Stomach (tissue), 9 donors: ENCODE results near the gene BICD1. TPM values are rescaled to one million over a fixed set of nuclear protein-coding genes. Genes with fewer than 3 reads are reported as not detected.

ENCODE experiments used
- DNase-seq, 2 donors: peaks; one replicate each; pipeline versions ENCODE4 v3.0.0 to v3.0.0-alpha.2; 2013 to 2019
- H3K27ac ChIP-seq, 5 donors: fragments of 200-600 bp in 4 of 5; sonication (generic) in 4 of 5; one replicate each; pipeline ENCODE4 v1.5.1; 2013 to 2019; ENCODE audit warnings: mild to moderate bottlenecking in 1 of 5, moderate library complexity in 1 of 5
- H3K27me3 ChIP-seq, 3 donors: fragments of 200-600 bp; sonication (generic); one replicate each; pipeline ENCODE4 v1.5.1; 2017 to 2019; ENCODE audit warnings: mixed run types in 1 of 3
- H3K36me3 ChIP-seq, 4 donors: fragments of 200-600 bp; sonication (generic); 1 replicate in 3 of 4; 2 replicates in 1 of 4; pipeline ENCODE4 v1.5.1; 2016 to 2019
- H3K4me1 ChIP-seq, 4 donors: fragments of 200-600 bp; sonication (generic); one replicate each; pipeline ENCODE4 v1.5.1; 2016 to 2019
- H3K4me3 ChIP-seq, 4 donors: fragments of 200-600 bp; sonication (generic) in 3 of 4; one replicate each; pipeline ENCODE4 v1.5.1; 2016 to 2019; ENCODE audit warnings: mild to moderate bottlenecking in 1 of 4
- H3K9me3 ChIP-seq, 4 donors: fragments of 200-600 bp; sonication (generic); one replicate each; pipeline ENCODE4 v1.5.1; 2016 to 2019
- EP300 ChIP-seq: sonication (generic); formaldehyde crosslinking; IDR thresholded peaks from one replicate; pipeline ENCODE4 v1.6.1; 2017; ENCODE audit warnings: antibody characterized with exemption
- POLR2A ChIP-seq, 4 donors: fragments of 450-650 bp; IDR thresholded peaks; one replicate each; pipeline ENCODE4 v1.6.1; 2016; ENCODE audit warnings: antibody characterized with exemption in 4 of 4, control low read depth in 2 of 4, mild to moderate bottlenecking in 1 of 4, moderate library complexity in 1 of 4
- POLR2AphosphoS5 ChIP-seq, 3 donors: sonication (generic); formaldehyde crosslinking; IDR thresholded peaks; one replicate each; pipeline ENCODE4 v1.6.1; 2016; ENCODE audit warnings: antibody characterized with exemption in 3 of 3
- WGBS, 5 donors: extraction: QIAGEN DNeasy Blood & Tissue Kit in 3 of 5; methylation state at CpG; one replicate each; pipeline versions ENCODE4 v1.1.5 to v1.1.7; 2013 to 2018; 5-methylcytosine and 5-hydroxymethylcytosine counted together
- intact Hi-C: fragments of 100-400 bp; cut with DNase I; formaldehyde crosslinking; loops from one replicate; pipeline ENCODE4 v1.15.1; 2023; ENCODE audit warnings: low total_unique reads
- polyA plus RNA-seq, 3 donors: library from polyadenylated mRNA; stranded (reverse); fragments of 200-250 nt; gene quantifications; one replicate each; pipeline ENCODE4 v1.2.3, GENCODE V29; 2013
- total RNA-seq, 5 donors: library from RNA; depleted of rRNA; stranded (reverse); fragments of >200 nt; gene quantifications; one replicate each; pipeline versions ENCODE4 v1.1.0 to v1.2.3, GENCODE V29; 2014 to 2016
- TF ChIP-seq, protein P1 (sequence below), 7 experiments: fragments of 450-650 bp in 4 of 7; fragments of 200-600 bp in 3 of 7; sonication (generic) in 3 of 7; IDR thresholded peaks; one replicate each; pipeline ENCODE4 v1.5.1; 2016 to 2019; ENCODE audit warnings: antibody characterized with exemption in 7 of 7, control low read depth in 2 of 7, mild to moderate bottlenecking in 1 of 7
- donor health status: healthy with polysubstance abuse.
- donor health status: Bipolar disorder and iron deficiency.
- donor health status: healthy.

Gene BICD1
- total and polyA plus RNA-seq, 8 donors: 1.6 to 17.3 (median 2.1) TPM

DNA sequence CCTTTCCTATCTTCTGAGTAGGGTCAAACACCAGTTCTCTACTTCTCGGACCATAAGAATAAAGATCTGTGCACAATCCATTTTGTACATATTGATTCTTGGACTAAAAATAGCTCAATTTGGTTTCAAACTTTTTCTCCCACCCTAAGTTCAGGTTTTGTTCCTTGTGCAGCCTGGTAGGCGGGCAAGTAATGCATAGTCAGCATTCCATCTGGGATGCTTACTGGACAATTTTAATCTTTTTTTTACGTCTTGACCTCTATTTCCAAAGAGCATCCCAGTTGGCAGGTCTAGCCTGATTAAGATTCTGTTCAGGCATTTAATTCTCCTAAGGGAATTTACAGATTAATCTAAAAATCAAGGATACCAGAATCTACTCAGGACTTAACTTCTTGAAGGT, 126.9 kb downstream of the BICD1 start:
- Histone ChIP-seq H3K27ac (no peak overlapping the region), H3K36me3 (peaks cover 0 to 13% (median 0%) of the 10 kb centered on the region in 4 donors), H3K4me3 (no peak overlapping the region), H3K27me3 (no peaks in the 10 kb centered on the region), H3K4me1 (no peaks in the 10 kb centered on the region), H3K9me3 (peaks cover 0 to 16% (median 10%) of the 10 kb centered on the region in 4 donors)
- 53 to 87% (median 75%) methylated on average over 3 of the region's 3 CpGs for WGBS, 5 donors
- no peak for DNase-seq
- intact Hi-C loops: no loop called here
- no peak for TF ChIP-seq POLR2AphosphoS5 (IDR thresholded peaks at IDR 0.05)
- TF ChIP-seq EP300: no peak
- no peak for TF ChIP-seq POLR2A (IDR thresholded peaks at IDR 0.05)
- TF ChIP-seq, protein P1, sequence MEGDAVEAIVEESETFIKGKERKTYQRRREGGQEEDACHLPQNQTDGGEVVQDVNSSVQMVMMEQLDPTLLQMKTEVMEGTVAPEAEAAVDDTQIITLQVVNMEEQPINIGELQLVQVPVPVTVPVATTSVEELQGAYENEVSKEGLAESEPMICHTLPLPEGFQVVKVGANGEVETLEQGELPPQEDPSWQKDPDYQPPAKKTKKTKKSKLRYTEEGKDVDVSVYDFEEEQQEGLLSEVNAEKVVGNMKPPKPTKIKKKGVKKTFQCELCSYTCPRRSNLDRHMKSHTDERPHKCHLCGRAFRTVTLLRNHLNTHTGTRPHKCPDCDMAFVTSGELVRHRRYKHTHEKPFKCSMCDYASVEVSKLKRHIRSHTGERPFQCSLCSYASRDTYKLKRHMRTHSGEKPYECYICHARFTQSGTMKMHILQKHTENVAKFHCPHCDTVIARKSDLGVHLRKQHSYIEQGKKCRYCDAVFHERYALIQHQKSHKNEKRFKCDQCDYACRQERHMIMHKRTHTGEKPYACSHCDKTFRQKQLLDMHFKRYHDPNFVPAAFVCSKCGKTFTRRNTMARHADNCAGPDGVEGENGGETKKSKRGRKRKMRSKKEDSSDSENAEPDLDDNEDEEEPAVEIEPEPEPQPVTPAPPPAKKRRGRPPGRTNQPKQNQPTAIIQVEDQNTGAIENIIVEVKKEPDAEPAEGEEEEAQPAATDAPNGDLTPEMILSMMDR (IDR thresholded peaks at IDR 0.05): no peak

DNA sequence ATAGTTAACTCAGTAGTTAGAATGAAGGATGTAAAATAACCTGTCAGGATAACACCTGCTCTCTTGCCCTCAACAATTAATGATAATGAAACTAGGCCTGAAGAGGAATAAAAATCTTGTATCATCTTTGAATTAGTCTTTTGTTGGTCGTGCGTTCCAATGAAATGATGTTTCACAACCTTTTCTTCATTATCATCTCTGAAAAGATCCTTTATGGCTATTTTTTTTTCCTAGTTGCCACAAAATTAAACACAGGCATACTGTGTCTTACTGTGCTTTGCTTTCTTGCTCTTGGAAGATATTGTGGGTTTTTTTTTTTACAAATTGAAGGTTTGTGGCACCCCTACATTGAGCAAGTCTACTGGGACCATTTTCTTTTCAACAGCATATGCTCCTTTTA, 128.6 kb downstream of the BICD1 start:
- no peak for TF ChIP-seq POLR2AphosphoS5 (IDR thresholded peaks at IDR 0.05)
- no peak for TF ChIP-seq EP300
- TF ChIP-seq, protein P1 (IDR thresholded peaks at IDR 0.05): no peak
- TF ChIP-seq POLR2A (IDR thresholded peaks at IDR 0.05): no peak
- intact Hi-C loops: no loop called here
- DNase-seq: no peak
- WGBS, 5 donors: 88 to 98% (median 93%) methylated on average over 2 of the region's 2 CpGs
- no peak overlapping the region for H3K27ac ChIP-seq
- peaks cover 0 to 13% (median 0%) of the 10 kb centered on the region in 4 donors for H3K36me3 ChIP-seq
- no peaks in the 10 kb centered on the region for H3K4me1 ChIP-seq
- peaks cover 0 to 16% (median 10%) of the 10 kb centered on the region in 4 donors for H3K9me3 ChIP-seq
- no peak overlapping the region for H3K4me3 ChIP-seq
- no peaks in the 10 kb centered on the region for H3K27me3 ChIP-seq

DNA sequence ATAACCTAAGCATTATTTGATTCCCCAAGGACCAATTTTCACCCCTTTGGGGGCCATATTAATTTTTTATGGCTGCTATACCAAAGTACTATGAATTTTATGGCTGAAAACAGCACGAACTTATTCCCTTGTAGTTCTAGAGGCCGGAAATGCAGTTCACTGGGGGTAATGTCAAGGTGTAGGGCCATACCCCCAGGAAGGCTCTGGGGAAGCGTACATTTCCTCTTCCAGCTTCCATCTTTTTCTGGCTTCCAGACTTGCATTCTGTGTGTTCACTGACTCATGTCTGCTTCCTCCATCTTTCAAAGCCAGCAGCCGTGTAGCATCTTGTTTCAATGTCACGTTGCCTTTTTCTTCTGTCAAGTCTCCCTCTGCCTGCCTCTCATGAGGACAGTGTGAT, 133.5 kb downstream of the BICD1 start:
- WGBS, 5 donors: 90 to 96% (median 93%) methylated on average over 5 of the region's 5 CpGs
- H3K4me1 ChIP-seq: no peaks in the 10 kb centered on the region
- no peak overlapping the region for H3K27ac ChIP-seq
- TF ChIP-seq EP300 (no peak), POLR2A (IDR thresholded peaks at IDR 0.05) (no peak), POLR2AphosphoS5 (IDR thresholded peaks at IDR 0.05) (no peak)
- TF ChIP-seq, protein P1 (IDR thresholded peaks at IDR 0.05): no peak
- H3K36me3 ChIP-seq: peaks cover 0 to 13% (median 0%) of the 10 kb centered on the region in 4 donors
- intact Hi-C loops: no loop called here
- DNase-seq: no peak
- H3K4me3 ChIP-seq: no peak overlapping the region
- peaks cover 0 to 16% (median 10%) of the 10 kb centered on the region in 4 donors for H3K9me3 ChIP-seq
- H3K27me3 ChIP-seq: no peaks in the 10 kb centered on the region

DNA sequence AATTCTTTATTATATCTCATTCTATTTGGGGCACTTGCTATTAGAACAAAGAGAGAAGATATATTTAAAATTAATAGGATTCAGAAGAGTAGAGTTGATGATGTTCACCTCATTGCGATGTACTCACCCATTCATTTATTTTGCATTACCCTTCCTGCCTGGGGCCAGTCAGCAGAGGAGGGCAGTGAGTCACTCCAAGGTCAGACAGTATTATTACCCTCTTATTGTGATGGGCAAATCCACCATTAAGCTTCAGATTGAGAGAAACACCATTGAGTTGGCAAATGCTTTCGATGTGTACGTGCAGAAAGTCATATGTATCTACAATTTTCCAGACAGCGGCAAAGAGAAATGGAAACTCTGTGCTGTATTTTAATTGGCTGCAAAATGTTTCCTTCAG, 134.2 kb downstream of the BICD1 start:
- H3K27me3 ChIP-seq: no peaks in the 10 kb centered on the region
- intact Hi-C loops: no loop called here
- H3K36me3 ChIP-seq: peaks cover 0 to 13% (median 0%) of the 10 kb centered on the region in 4 donors
- H3K27ac ChIP-seq: no peak overlapping the region
- DNase-seq: no peak
- peaks cover 0 to 16% (median 10%) of the 10 kb centered on the region in 4 donors for H3K9me3 ChIP-seq
- no peaks in the 10 kb centered on the region for H3K4me1 ChIP-seq
- H3K4me3 ChIP-seq: no peak overlapping the region
- WGBS, 5 donors: 71 to 97% (median 76%) methylated on average over 4 of the region's 4 CpGs
- TF ChIP-seq POLR2AphosphoS5 (IDR thresholded peaks at IDR 0.05) (no peak), EP300 (no peak), POLR2A (IDR thresholded peaks at IDR 0.05) (no peak)

DNA sequence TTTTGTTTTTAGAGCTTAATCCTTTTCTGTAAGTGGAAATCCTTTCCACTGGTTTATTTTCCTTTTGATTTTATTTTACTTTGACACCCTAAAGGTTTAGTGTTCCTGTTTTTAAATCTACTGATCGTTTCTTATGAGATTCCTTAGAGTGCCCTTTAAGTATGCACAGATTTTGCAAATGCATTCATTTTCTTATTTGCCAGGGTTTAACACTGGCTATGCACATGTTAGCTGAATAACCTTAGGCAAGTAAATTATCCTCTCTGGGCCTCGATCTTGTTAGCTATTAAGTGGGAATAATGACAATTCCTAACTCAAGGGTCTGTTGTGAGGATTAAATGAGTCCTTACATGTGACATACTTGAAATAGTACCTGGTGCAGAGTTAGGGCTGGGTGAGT, 136.0 kb downstream of the BICD1 start:
- Histone ChIP-seq H3K4me3 (no peak overlapping the region), H3K27me3 (no peaks in the 10 kb centered on the region), H3K4me1 (no peaks in the 10 kb centered on the region), H3K27ac (no peak overlapping the region), H3K9me3 (peaks cover 0 to 7% (median 3%) of the 10 kb centered on the region in 4 donors), H3K36me3 (peaks cover 0 to 4% (median 0%) of the 10 kb centered on the region in 4 donors)
- DNase-seq: no peak
- 83 to 92% (median 86%) methylated on average over 2 of the region's 2 CpGs for WGBS, 5 donors
- intact Hi-C loops: no loop called here
- TF ChIP-seq POLR2A (IDR thresholded peaks at IDR 0.05) (no peak), POLR2AphosphoS5 (IDR thresholded peaks at IDR 0.05) (no peak), EP300 (no peak)
- TF ChIP-seq, protein P1 (IDR thresholded peaks at IDR 0.05): no peak
